ENCODE data around the gene AGTRAP. TPM values are rescaled to one million over a fixed set of nuclear protein-coding genes. Genes with fewer than 3 reads are reported as not detected.

Gene AGTRAP
- total and polyA plus RNA-seq, 2 of the 4 experiments (the other 2 are of a cell fraction) = 21.5 to 57.7 TPM

GRCh38 chr1:11721311-11721710 is 14.6 kb upstream of the AGTRAP start:
- Histone ChIP-seq H3K18ac (ENCODE audit: low read depth, low read length) (no peak overlapping the region), H3K4me3 (ENCODE audit: insufficient read depth, low read depth, low read length) (no peak overlapping the region), H3K27ac (ENCODE audit: insufficient read depth, low read length) (no peak overlapping the region), H4K8ac (ENCODE audit: low read depth in 2 of 2, low read length in 2 of 2) (no peak overlapping the region), H3K9me3 (ENCODE audit: control insufficient read depth, insufficient read depth, low read length) (no peaks in the 10 kb centered on the region), H4K20me1 (ENCODE audit: insufficient read depth, low read length) (no peaks in the 10 kb centered on the region), H3K79me1 (ENCODE audit: low read depth in 1 of 2, low read length in 2 of 2) (no peaks in the 10 kb centered on the region), H2AFZ (replicated peaks; ENCODE audit: low read length, poor library complexity) (no peak overlapping the region), H2AK9ac (replicated peaks; ENCODE audit: low read depth, low read length, poor library complexity) (peak overlapping the region; percentile 16), H3K36me3 (ENCODE audit: control insufficient read depth, insufficient read depth, low read length) (no peaks in the 10 kb centered on the region), H2BK20ac (ENCODE audit: low read depth, low read length) (no peak overlapping the region), H2BK5ac (ENCODE audit: low read depth, low read length, poor library complexity, severe bottlenecking) (no peak overlapping the region), H4K5ac (ENCODE audit: low read depth, low read length) (no peak overlapping the region), H3K56ac (ENCODE audit: extremely low read depth, insufficient read depth, low read length) (no peak overlapping the region), H3K4ac (ENCODE audit: low read depth, low read length) (no peak overlapping the region), H4K91ac (ENCODE audit: insufficient read depth, low read depth, low read length) (no peak overlapping the region), H3K4me1 (ENCODE audit: control insufficient read depth, insufficient read depth, low read length) (no peaks in the 10 kb centered on the region), H2AK5ac (ENCODE audit: low read depth, low read length) (no peak overlapping the region), H3K23ac (ENCODE audit: low read depth, low read length) (no peak overlapping the region), H3K9me1 (ENCODE audit: insufficient read depth, low read length) (no peaks in the 10 kb centered on the region), H2BK15ac (ENCODE audit: low read depth, low read length) (no peak overlapping the region), H3K4me2 (ENCODE audit: low read depth, low read length) (no peak overlapping the region), H2BK120ac (ENCODE audit: low read depth, low read length) (no peak overlapping the region), H3K27me3 (ENCODE audit: control insufficient read depth, insufficient read depth, low read length) (peaks cover 16% of the 10 kb centered on the region), H3K14ac (replicated peaks; ENCODE audit: low read depth, low read length) (no peak overlapping the region), H3K9ac (ENCODE audit: low read depth, low read length) (no peak overlapping the region)
- in situ Hi-C loops (cut with MboI; ENCODE audit: low sequenced_read_pairs) = no loop called here
- no peak for ATAC-seq (ENCODE audit: low read depth)
- dilution Hi-C loops (cut with HindIII; ENCODE audit: low sequenced_read_pairs, unreplicated experiment) = no loop called here
- ChIA-PET CTCF (no interaction called here), POLR2A (ENCODE audit: unreplicated experiment) (no interaction called here)
- intact Hi-C loops (cut with micrococcal nuclease) = no loop called here
- no TSS peak for BruUV-seq (replicated peaks)
- WGBS, 2 experiments (ENCODE audit: extremely low coverage in 2 of 2, insufficient read length in 1 of 2) = no CpG with 5 or more reads among the region's 4 CpGs
- no peak for TF ChIP-seq RAD21 (IDR thresholded peaks at IDR 0.05; ENCODE audit: low read length)
- no peak for TF ChIP-seq BHLHE40 (IDR thresholded peaks at IDR 0.05; ENCODE audit: low read depth, low read length)
- no peak for TF ChIP-seq USF2 (IDR thresholded peaks at IDR 0.05; ENCODE audit: low read depth, low read length)
- no peak for TF ChIP-seq MAFK (IDR thresholded peaks at IDR 0.05; ENCODE audit: low read depth, low read length)
- no peak for TF ChIP-seq ELK1 (IDR thresholded peaks at IDR 0.05; ENCODE audit: borderline replicate concordance, low read depth, low read length)
- DNase-seq = no peak

All from IMR-90 (cell line).